ENCODE data around the gene UNC5C.

UNC5C gene

GRCh38 chr4:95318044-95318443, 230.7 kb downstream of the UNC5C start:
- no peak overlapping the region for H3K4me3 ChIP-seq (replicated peaks; ENCODE audit: low read depth, low read length)
- no peak for TF ChIP-seq CTCF (IDR thresholded peaks at IDR 0.05; ENCODE audit: low read depth, low read length, missing control alignments)
- no peak for DNase-seq (ENCODE audit: extremely low read depth, low read depth)

- H3K4me3 ChIP-seq (replicated peaks; ENCODE audit: low read depth, low read length) = no peak overlapping the region
- no peak for TF ChIP-seq CTCF (IDR thresholded peaks at IDR 0.05; ENCODE audit: low read depth, low read length, missing control alignments)
- DNase-seq (ENCODE audit: extremely low read depth, low read depth) = no peak
These were observed 231.5 kb downstream of the UNC5C start for GRCh38 chr4:95317085-95317793.

GRCh38 chr4:95314573-95314972, 234.2 kb downstream of the UNC5C start:
- DNase-seq (ENCODE audit: extremely low read depth, low read depth) = no peak
- TF ChIP-seq CTCF (IDR thresholded peaks at IDR 0.05; ENCODE audit: low read depth, low read length, missing control alignments) = no peak

GRCh38 chr4:95304898-95305297, 243.9 kb downstream of the UNC5C start:
- no peak for TF ChIP-seq CTCF (IDR thresholded peaks at IDR 0.05; ENCODE audit: low read depth, low read length, missing control alignments)
- no peak overlapping the region for H3K4me3 ChIP-seq (replicated peaks; ENCODE audit: low read depth, low read length)
- DNase-seq (ENCODE audit: extremely low read depth, low read depth) = no peak

More at GRCh38 chr4:95314573-95314972, 234.2 kb downstream of the UNC5C start:
- no peak overlapping the region for H3K4me3 ChIP-seq (replicated peaks; ENCODE audit: low read depth, low read length)

GRCh38 chr4:95300304-95300703, 248.5 kb downstream of the UNC5C start:
- DNase-seq (ENCODE audit: extremely low read depth, low read depth) = no peak
- H3K4me3 ChIP-seq (replicated peaks; ENCODE audit: low read depth, low read length) = no peak overlapping the region
- TF ChIP-seq CTCF (IDR thresholded peaks at IDR 0.05; ENCODE audit: low read depth, low read length, missing control alignments) = no peak

- TF ChIP-seq CTCF (IDR thresholded peaks at IDR 0.05; ENCODE audit: low read depth, low read length, missing control alignments) = no peak
- no peak overlapping the region for H3K4me3 ChIP-seq (replicated peaks; ENCODE audit: low read depth, low read length)
- DNase-seq (ENCODE audit: extremely low read depth, low read depth) = no peak
These were observed 252.7 kb downstream of the UNC5C start for GRCh38 chr4:95296052-95296451.

- no peak for DNase-seq (ENCODE audit: extremely low read depth, low read depth)
- TF ChIP-seq CTCF (IDR thresholded peaks at IDR 0.05; ENCODE audit: low read depth, low read length, missing control alignments) = no peak
- H3K4me3 ChIP-seq (replicated peaks; ENCODE audit: low read depth, low read length) = no peak overlapping the region
These were observed 253.6 kb downstream of the UNC5C start for GRCh38 chr4:95295157-95295556.
